Measurements from ENCODE around the gene TIGD3. TPM values are rescaled to one million over a fixed set of nuclear protein-coding genes. Genes with fewer than 3 reads are reported as not detected.
"Not testable (repeated sequence)": the region's sequence is repeated elsewhere in the genome, so short reads cannot be mapped to it uniquely, and the experiment has no call there.

Gene TIGD3
- total RNA-seq, 1 donor from 2014 or later: 0.29 TPM

GRCh38 chr11:65323813-65324212 lies 30.7 kb upstream of the TIGD3 start:
- DNase-seq (ENCODE audit: low spot score): no peak

DNA sequence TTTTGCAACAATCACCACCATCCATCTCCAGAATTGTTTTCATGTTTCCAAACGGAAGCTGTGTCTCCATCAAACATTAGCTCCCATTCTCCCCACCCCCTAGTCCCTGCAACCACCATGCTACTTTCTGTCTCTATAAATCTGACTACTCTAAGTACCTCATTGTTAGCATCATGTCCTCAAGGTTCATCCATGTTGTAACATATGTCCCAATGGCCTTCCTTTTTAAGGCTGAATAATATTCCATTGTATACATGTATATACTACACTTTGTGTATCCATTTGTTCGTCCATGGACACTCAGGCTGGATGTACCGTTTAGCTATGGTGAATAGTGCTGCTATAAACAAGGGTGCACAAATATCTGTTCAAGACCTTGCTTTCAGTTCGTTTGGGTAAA lies 29.1 kb upstream of the TIGD3 start:
- DNase-seq (ENCODE audit: low spot score): no peak

DNA sequence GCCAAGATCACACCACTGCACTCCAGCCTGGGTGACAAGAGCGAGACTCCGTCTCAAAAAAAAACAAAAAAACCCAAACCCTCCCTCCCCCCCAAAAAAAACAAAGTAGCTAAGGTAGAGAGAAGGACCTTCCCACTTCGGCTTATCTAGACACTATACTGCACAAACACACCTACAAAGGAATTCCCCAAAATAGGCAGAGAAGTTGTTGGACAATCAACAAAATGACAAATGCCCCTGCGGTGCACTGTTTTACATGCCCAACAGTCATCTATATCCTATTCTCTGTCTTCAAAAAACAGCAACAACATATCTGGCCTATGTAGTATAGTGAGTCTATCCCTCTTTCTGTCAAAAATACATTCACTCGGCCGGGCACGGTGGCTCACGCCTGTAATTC lies 27.5 kb upstream of the TIGD3 start:
- no peak for DNase-seq (ENCODE audit: low spot score)

DNA sequence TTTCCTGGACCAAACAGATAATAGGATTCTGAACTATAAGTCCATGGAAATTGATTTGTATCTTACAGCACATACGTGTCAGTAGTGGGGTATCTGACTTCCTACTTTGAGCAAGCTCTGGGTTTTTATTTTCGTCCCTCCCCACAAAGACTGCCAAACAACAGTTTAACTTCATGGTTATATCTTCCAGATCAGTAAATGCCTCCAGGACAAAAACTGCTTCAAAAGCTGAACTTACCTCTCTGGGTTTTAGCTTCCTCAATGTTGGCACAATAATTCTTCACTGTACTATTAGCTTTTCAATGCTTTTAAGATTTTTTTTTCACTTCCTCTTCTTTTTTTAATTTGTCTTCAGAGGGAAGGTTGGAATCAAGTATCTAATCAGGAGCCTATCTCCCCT lies 25.1 kb upstream of the TIGD3 start:
- no peak for DNase-seq (ENCODE audit: low spot score)

DNA sequence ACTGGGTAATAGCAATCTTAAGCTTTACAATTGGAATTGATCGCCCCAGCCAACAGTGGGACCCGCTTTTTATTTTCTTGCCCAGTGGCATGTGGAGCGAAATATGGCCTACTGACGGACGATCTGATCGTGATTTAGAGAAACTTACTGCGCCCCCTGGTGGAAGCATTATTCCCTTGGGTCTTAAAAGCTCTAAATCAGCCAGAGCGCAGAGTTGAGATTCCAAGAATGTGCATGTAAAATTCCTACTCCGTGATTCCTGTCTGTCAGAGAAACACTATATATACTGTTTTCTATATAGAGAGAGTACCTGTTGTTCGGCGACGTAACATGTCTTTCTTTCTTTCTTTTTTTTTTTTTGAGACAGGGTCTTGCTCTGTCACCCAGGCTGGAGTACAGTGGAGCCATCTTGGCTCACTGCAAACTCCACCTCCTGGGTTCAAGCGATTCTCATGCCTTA lies 24.6 kb upstream of the TIGD3 start:
- peak; percentile 94 for DNase-seq (ENCODE audit: low spot score)

DNA sequence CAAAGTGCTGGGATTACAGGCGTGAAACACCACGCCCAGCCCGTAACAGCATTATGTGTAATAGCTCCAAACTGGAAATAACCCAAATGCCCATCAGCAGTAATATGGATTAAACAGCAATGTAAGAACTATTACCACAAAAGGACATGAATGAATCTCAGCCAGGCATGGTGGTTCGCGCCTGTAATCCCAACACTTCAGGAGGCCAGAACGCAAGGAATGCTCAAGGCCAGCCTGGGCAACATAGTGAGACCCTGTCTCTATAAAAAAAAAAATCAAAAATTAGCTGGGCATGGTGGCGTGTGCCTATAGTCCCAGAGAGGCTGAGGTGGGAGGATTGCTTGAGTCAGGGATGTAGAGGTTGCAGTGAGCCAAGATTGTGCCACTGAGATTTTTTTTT lies 24.0 kb upstream of the TIGD3 start:
- DNase-seq (ENCODE audit: low spot score): no peak

DNA sequence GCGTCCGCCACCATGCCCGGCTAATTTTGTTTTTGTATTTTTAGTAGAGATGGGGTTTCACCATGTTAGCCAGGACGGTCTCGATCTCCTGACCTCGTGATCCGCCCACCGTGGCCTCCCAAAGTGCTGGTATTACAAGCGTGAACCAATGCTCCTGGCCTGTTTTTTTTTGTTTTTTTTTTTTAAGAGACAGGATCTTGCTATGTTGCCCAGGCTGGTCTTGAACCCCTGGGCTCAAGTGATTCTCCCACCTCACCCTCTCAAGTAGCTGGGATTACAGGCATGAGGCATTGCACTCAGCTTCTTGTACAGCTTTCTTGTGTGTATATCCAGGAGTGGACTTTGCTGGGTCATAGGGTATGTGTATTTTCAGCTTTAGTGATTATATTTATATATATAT lies 22.0 kb upstream of the TIGD3 start:
- DNase-seq (ENCODE audit: low spot score): not testable (repeated sequence)

DNA sequence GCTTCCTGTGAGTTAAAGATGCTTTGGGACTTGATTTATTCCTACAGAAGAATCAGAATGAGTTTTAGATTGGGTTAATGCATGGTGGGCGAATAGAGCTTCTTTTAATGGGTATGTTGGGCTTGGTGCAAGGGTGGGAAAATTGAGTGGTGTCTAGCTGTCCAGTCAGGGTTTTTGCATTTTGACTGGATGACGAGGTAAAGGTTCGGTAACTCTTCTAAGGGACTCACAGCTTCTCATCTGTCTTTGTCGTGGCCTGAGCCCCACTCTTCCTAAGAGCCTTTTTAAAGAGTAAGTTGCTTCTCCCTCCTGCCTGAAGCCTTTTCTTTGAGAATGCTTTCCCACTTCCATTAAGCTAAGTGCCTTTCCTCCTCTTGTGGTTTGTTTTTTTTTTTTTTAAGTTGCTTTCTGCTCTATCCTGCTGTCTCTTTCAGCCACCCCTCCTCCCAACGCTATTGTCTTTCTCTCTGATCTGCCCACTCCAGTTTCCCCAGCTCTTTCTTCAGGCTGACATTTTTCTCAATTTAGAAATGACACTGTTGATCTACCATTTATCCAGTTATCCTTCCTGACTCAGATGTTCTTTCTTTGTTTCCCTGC lies 19.8 kb upstream of the TIGD3 start:
- DNase-seq (ENCODE audit: low spot score): no peak

- no peak for DNase-seq (ENCODE audit: low spot score)
These were observed 15.9 kb upstream of the TIGD3 start for GRCh38 chr11:65338676-65339075.

DNA sequence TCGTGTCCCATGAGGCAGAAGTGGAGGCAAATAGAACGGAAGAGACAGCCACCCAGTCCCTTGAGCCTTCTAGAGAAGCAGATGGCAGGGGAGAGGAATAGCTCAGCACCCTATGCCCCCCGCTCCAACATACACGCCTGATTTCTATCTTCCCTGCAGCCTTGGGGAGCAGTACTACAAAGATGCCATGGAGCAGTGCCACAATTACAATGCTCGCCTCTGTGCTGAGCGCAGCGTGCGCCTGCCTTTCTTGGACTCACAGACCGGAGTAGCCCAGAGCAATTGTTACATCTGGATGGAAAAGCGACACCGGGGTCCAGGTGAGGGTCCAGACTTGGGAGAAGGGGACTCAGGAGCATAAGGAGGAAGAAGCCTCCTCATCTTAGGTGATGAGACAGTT lies 14.3 kb upstream of the TIGD3 start:
- no peak for DNase-seq (ENCODE audit: low spot score)

DNA sequence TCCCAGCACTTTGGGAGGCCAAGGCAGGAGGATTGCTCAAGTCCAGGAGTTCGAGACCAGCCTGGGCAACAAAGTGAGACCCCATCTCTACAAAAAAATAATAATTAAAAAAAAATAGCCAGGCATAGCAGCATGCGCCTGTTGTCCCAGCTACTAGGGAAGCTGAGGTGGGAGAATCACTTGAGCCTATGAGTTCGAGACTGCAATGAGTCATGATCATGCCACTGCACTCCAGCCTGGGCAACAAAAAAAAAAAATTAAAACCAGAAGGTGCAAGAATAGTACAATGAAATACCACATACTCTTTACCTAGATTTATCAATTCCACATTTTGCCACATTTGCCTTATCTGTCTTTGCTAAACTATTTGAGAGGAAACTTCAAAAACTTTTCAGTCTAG lies 12.7 kb upstream of the TIGD3 start:
- no peak for DNase-seq (ENCODE audit: low spot score)

GRCh38 chr11:65351511-65351910 lies 3.0 kb upstream of the TIGD3 start:
- DNase-seq (ENCODE audit: low spot score): no peak

DNA sequence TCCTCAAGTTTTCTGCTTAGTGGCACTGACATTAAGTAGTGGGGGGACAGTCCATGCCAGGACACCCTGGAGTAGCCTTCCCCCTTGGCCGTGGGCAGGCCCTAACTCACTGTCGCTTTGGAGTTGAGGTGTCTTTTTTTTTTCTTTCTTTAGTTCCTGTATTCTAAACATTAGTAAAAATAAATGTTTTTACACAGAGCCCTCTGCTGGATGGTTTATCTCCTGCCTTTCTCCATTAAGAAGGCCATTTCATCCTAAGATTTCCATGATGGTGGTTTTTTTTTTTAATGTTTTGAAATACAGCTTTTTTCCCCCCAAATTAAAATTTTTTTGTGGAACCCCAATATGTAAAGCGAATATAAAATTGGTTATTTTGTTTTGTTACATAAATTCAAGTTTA lies 1.8 kb upstream of the TIGD3 start:
- DNase-seq (ENCODE audit: low spot score): no peak

DNA sequence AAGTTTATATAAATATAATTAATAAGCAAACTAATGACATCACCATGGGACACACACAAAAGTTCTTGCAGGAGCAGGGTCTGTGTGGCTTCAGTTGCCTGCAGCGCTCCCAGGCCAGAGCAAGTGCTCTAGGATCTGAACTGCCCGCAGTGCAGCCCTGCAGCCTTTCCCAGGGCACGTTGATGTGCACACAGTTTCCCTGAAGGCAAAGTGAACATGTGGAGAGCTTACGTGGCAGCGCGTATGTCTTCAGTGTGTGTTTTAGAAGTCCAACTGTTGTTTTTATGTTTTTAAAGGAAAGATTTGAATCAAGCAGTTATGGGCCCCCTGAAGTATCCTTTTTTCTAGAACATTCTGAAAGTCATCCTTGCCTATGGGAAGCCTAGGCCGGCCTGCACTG lies 1.2 kb upstream of the TIGD3 start:
- DNase-seq (ENCODE audit: low spot score): no peak

DNA sequence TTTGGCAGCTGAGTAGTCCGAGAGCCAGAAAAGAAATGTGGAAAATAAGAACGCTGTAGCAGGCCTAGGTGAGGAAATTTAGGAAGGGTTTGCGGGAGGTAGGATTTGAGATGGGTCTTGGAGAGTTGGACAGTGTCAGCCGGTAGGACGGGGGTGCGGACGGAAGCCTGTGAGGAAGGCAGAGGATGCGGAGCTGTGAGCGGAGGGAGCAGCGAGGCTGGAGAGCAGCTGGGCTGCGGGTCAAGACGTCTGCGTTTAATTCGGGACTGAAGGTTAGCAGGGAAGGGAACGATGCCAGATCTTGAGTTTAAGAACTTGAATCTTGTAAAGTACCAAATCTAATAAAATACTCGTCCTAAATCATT lies 669 bp upstream of the TIGD3 start:
- no peak for DNase-seq (ENCODE audit: low spot score)

GRCh38 chr11:65355013-65355775 lies 643 bp downstream of the TIGD3 start:
- DNase-seq (ENCODE audit: low spot score): no peak

DNA sequence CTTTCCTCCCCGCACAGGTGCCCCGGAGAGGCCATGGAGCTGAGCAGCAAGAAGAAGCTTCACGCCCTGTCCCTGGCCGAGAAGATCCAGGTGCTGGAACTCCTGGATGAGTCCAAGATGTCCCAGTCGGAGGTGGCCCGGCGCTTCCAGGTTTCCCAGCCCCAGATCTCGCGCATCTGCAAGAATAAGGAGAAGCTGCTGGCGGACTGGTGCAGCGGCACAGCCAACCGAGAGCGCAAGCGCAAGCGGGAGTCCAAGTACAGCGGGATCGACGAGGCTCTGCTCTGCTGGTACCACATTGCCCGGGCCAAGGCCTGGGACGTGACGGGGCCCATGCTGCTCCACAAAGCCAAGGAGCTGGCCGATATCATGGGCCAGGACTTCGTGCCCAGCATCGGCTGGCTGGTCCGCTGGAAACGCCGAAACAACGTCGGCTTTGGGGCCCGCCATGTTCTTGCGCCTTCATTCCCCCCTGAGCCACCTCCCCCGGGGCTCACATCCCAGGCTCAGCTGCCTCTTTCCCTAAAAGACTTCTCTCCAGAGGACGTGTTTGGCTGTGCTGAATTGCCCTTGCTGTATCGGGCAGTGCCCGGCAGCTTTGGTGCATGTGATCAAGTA lies 1.3 kb downstream of the TIGD3 start:
- peak; percentile 33 for DNase-seq (ENCODE audit: low spot score)

DNA sequence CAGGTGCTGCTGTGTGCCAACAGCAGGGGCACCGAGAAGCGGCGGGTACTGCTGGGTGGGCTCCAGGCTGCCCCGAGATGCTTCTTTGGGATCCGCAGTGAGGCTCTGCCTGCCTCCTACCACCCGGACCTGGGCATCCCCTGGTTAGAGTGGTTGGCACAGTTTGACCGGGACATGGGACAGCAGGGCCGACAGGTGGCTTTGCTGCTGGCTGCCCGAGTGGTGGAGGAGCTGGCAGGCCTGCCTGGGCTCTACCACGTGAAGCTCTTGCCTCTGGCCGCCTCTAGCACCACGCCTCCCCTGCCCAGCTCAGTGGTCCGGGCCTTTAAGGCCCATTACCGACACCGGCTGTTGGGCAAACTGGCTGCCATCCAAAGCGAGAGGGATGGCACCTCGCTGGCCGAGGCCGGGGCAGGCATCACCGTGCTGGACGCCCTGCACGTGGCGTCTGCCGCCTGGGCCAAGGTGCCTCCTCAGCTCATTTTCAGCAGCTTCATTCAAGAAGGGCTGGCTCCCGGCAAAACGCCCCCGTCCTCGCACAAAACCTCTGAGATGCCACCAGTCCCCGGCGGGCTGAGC lies 1.9 kb downstream of the TIGD3 start:
- no peak for DNase-seq (ENCODE audit: low spot score)

DNA sequence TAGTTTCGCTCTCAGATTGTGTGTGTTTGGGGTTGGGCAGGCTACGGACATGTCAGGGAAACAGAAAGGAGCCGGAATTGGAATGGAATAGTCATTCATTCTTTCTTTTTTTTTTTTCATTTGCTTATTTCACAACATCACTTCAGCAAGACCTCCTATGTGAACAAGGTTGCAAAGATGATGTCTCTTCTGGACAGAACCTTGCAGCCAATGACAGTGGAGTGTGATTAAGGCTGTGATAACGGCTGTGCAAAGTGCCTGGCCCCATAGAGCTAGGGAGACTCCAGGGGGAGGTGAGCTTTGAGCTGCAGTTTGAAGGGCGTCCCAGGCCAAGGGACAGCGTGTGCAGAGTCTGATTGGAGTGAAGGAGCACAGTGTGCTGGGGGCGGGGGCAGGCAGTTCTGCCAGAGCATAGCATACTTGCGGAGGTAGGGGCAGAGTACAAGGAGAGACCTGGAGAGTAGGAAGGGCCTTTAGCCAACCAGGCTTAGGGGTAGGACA lies 3.4 kb downstream of the TIGD3 start:
- DNase-seq (ENCODE audit: low spot score): no peak

DNA sequence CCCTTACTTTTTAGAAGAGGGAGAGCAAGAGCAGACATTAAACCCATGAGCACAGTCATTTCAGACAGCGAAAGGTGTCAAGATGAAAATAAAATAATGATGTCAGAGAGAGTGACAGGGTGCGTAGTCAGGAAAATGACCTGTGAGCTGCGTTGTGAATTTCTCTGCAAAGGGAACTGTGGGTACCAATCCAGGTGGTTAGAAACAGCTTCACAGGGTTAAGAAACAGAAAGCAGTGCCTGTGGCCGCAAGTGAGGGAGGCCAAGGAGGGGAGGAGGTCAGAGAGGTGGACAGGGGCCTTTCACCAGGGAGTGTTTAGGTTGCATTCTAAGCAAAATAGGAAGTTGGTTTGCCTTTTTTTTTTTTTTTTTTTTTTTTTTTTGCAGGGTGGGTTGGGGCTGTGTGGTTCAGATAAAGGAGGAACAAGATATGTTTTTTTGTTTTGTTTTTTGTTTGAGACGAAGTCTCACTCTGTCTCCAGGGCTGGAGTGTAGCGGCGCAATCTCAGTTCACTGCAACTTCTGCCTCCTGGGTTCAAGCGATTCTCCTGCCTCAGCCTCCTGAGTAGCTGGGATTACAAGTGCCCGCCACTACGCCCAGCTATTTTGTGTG lies 7.9 kb downstream of the TIGD3 start:
- DNase-seq (ENCODE audit: low spot score): no peak

DNA sequence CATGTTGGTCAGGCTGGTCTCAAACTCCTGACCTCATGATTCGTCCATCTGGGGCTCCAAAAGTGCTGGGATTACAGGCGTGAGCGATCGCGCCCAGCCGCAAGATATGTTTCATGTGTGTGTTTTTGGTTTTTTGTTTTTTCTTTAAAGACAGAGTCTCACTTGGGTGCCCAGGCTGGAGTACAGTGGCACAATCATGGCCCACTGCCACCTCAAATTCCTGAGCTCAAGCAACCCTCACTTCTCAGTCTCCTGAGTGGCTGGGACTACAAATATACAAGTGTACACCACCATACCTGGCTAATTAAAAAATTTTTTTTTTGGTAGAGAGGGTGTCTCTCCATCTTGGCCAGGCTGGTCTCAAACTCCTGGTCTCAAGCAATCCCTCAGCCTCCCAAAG lies 8.4 kb downstream of the TIGD3 start:
- DNase-seq (ENCODE audit: low spot score): no peak

DNA sequence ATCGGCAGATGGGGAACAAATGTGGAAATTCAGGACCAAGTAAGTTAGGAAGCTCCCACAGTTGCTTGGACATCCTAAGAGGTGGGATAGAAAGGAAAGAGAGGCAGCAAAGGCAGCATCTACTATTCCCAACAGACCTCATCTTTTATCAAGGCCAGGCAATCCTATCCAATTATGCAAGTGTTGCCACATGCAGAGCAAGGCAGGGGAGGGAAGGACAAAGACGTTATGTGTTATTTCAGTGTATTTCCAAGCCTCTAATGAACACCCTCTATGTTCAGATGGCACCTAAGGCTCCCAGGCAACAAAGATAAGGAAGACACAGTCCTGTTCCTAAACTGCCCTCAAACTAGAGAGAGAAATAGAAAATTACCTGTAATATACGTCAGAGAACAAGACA lies 9.2 kb downstream of the TIGD3 start:
- no peak for DNase-seq (ENCODE audit: low spot score)

All from mucosa of gallbladder (tissue), 1 donor.